Gastrocnemius medialis (tissue), 4 donors: ENCODE data around the gene ANTXR2.

Source experiments
- CTCF ChIP-seq, 5 experiments: fragments of 450-650 bp in 3 of 5; fragments of 200-600 bp in 2 of 5; sonication (generic) in 2 of 5; IDR thresholded peaks in 4 of 5; conservative IDR thresholded peaks in 1 of 5; 1 replicate in 4 of 5; 2 replicates in 1 of 5; pipeline ENCODE4 v1.5.1; 2016 to 2019; ENCODE audit warnings: antibody characterized with exemption in 5 of 5, mild to moderate bottlenecking in 3 of 5, moderate library complexity in 3 of 5
- POLR2A ChIP-seq, 2 donors: fragments of 450-650 bp; IDR thresholded peaks; one replicate each; pipeline ENCODE4 v1.6.1; 2017; ENCODE audit warnings: antibody characterized with exemption in 2 of 2, mild to moderate bottlenecking in 2 of 2, moderate library complexity in 2 of 2

GRCh38 chr4:80006935-80007744 lies 65.9 kb downstream of the ANTXR2 start:
- TF ChIP-seq POLR2A (IDR thresholded peaks at IDR 0.05) = no peak
- TF ChIP-seq CTCF (IDR thresholded peaks at IDR 0.05 in 4 of 5, conservative IDR thresholded peaks at IDR 0.05 in 1 of 5) = no peak
